ENCODE results near the gene PLVAP. TPM values are rescaled to one million over a fixed set of nuclear protein-coding genes. Genes with fewer than 3 reads are reported as not detected.
"Not testable (repeated sequence)": the region's sequence is repeated elsewhere in the genome, so short reads cannot be mapped to it uniquely, and the experiment has no call there.

The PLVAP gene
- polyA plus RNA-seq, 1 donor = 40.7 TPM

DNA sequence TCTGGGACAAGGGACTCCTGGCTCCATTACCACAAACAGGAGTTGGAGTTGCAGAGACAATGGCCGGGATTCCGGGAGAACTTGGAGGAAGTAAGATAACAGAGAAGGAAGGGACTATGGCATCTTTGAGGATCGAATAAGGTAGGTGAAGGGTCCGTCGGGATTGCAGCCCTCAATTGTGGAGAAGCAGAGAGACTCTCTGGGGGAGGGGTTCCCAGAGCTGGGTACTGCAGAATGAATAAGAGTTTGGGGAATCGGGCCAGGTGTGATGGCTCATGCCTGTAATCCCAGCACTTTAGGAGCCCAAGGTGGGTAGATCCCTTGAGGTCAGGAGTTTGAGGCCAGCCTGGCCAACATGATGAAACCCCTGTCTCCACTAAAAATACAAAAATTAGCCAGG lies 24.5 kb upstream of the PLVAP start:
- no peak for DNase-seq (ENCODE audit: low read depth)

- DNase-seq (ENCODE audit: low read depth) = no peak
Measured at GRCh38 chr19:17398902-17399527, 21.9 kb upstream of the PLVAP start.

GRCh38 chr19:17394891-17395415 lies 17.8 kb upstream of the PLVAP start:
- DNase-seq (ENCODE audit: low read depth) = no peak

GRCh38 chr19:17393914-17394313 lies 16.8 kb upstream of the PLVAP start, which contains the start of gene CCDC194:
CCDC194 (minus strand) TSS chr19:17394196; CDS start chr19:17394158, 38 bp downstream.
- no peak for DNase-seq (ENCODE audit: low read depth)

DNA sequence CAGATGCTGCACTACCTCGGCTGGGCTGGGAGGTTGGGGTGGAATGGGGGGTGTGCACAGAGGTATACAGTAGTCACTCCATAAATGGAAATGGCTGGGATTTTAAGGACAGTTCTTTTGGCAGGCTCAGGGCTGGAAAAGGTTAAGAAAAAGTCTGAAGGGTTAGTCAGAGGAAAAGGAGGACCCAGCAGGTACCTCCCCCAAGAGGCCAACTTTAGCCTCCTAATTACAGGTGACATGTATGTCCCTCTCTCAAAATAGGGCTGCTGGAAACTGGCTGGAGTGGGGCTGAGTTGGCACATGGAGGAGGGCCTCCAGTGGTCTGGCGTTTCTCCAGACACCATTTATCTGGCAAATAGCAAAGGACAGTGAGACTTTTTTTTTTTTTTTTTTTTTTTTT lies 15.9 kb upstream of the PLVAP start:
- DNase-seq (ENCODE audit: low read depth) = no peak

- no peak for DNase-seq (ENCODE audit: low read depth)
Measured at GRCh38 chr19:17391371-17392151, 14.4 kb upstream of the PLVAP start.

GRCh38 chr19:17390665-17391370 lies 13.7 kb upstream of the PLVAP start:
- DNase-seq (ENCODE audit: low read depth) = no peak

DNA sequence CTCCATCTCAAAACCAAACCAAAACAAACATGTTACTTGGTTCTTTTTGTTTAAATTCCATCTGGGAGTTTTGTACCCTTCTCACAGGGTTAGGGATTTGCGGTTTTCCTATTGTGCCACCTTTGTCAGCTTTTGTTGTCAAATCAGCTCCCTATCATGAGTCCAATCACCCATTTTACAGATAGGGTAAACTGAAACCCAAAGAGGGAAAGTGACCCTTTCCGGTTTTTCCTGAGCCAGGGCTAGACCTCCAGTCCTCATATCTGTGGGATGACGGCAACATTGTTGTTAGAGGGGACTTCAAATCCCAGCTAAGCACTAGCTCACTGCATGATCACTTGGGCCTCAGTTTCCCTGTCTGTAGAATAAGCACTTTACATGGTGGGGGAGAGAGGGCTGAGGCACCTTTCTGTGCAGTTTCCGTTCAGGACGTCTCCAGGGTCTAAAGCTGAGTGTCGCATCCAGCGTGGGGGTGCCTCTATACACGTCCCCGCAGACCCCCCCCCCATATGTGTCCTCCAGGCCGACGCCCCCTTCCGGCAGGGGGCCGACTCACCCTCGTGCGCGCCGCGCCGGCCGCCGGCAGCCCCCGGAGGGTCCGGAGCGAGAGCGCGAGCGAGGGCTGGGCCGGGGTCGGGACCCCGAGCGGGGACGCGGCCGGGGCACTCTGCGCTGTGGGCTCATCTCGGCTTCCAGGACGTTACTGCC lies 13.0 kb upstream of the PLVAP start:
- DNase-seq (ENCODE audit: low read depth) = no peak

- DNase-seq (ENCODE audit: low read depth) = no peak
Measured at GRCh38 chr19:17389288-17389687, 12.1 kb upstream of the PLVAP start.

DNA sequence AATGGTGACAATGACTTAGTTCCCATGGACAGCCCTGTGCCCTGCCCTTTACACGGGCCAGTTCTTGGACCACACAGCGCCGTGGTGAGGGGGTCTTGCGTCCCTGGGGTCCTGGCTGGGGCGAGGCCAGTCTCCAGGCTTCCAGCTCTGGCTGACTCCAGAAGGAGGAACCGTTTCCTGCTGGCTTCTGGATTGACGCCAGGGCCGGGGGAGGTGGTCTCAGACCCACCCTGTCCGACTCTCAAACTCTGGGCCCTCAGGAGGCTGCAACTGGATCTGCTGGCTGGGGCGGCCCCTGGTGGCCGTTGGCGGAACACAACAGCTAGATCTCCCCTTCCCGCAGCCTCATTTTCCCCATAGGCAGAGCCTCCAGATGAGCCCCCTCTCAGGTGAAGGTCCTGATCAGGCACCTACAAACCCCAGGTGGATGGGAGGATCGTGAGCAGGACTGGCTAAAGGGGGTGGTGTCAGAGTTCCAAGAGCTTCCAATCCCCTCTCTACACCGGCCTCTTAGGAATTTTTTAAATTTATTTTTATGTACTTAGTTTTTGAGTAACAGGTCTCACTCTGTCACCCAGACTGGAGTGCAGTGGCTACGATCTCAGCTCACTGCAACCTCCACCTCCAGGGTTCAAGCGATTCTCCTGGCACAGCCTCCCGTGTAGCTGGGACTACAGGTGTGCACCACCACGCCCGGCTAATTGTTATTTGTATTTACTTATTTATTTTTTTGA lies 8.9 kb upstream of the PLVAP start:
- DNase-seq (ENCODE audit: low read depth) = no peak

DNA sequence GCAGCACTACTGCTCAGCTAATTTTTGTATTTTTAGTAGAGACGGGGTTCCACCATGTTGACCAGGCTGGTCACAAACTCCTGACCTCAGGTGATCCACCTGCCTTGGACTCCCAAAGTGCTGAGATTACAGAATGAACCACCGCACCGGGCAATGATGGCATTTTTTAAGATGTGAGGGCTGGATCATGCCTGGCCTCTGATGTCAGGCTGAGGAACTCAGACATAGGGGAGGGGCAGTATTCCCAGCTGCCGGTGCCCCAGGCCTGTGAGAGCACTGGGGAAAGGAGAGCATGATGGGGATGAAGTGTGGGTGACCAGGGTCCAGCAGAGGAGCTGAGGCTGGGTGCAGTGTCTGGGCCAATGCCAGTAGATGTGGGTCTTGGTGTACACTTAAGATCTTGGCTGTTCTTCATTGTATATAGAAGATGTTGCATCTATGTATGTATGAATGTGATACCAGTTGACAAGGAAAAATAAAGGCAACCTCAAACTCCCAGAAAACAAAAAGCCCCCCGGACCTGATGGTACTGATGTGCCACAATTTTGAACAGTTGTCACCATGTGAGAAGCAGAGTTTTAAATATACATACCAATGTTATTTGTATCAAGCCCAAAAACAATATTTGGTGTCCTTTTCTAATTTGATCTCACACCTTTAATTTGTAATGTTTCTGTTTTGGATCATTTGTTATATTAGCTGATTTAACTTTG lies 3.4 kb upstream of the PLVAP start:
- no peak for DNase-seq (ENCODE audit: low read depth)

DNA sequence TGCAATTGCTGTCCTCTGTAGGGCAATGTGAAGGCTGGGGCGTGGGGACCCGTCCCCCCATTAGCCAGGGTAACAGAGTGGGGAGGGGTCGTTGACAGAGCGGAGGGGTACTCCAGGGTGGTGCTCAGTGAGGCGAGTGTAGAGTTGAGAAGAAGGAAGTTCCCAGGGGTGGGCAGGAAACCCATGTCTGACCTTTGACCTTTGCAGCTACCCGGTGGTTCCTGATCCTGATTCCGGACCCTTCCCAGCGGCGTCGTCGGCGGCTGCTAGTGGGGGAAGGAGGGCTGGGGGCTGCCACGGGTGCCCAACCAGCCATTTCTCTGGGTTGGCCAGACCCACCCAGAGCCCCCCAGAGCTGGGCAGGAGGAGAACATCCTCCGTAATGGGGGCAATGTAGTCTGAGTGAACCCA lies 2.1 kb upstream of the PLVAP start:
- DNase-seq (ENCODE audit: low read depth) = no peak

GRCh38 chr19:17378271-17378670 lies 1.1 kb upstream of the PLVAP start:
- DNase-seq (ENCODE audit: low read depth) = no peak

- DNase-seq (ENCODE audit: low read depth) = no peak
Measured at GRCh38 chr19:17370026-17370587, 7.0 kb downstream of the PLVAP start.

- DNase-seq (ENCODE audit: low read depth) = no peak
Measured at GRCh38 chr19:17365361-17365760, 11.8 kb downstream of the PLVAP start.

DNA sequence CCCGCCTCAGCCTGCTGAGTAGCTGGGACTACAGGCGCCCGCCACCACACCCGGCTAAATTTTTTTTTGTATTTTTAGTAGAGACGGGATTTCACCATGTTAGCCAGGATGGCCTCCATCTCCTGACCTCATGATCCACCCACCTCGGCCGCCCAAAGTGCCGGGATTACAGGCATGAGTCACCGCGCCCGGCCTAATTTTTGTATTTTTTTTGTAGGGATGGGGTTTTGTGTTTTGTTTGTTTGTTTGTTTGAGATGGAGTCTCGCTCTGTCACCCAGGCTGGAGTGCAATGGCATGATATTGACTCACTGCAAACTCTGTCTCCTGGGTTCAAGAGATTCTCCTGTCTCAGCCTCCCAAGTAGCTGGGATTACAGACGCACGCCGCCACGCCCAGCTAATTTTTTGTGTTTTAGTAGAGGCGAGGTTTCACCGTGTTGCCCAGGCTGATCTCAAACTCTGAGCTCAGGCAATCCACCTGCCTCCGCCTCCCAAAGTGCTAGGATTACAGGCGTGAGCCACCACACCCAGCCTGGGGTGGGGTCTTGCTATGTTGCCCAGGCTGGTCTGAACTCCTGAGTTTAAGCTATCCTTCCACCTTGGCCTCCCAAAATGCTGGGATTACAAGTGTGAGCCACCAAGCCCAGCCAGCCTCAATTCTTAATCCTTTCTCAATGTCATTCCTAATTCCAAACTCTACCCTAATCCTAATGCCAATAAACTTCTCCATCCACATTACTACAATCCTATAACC lies 13.1 kb downstream of the PLVAP start:
- not testable (repeated sequence) for DNase-seq (ENCODE audit: low read depth)

GRCh38 chr19:17359905-17360800 lies 17.0 kb downstream of the PLVAP start:
- DNase-seq (ENCODE audit: low read depth) = no peak

DNA sequence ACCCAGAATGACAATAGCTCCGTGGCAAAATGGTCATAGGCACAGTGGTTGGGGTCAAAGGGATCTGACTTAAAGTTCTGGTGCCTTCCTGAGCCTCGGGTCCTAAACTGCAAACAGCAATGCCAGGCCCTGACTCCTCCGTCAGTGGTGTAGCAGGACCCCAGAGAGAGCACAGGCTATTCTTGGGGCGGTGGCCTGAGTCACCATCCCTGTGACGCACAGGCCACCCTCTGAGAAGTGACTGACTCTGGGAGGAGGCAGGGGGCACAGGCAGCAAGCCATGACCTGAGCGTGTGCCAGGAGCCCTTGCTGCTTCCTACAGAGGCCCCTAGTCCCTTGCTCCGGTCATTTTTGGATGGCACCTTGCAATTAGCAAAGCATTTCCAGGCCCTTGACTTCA lies 18.7 kb downstream of the PLVAP start:
- no peak for DNase-seq (ENCODE audit: low read depth)

Measured in forelimb muscle (tissue), 1 donor.